UCSD-AML1 (cell line): ENCODE results near the gene FMN1.

Source experiments
- DNase-seq: peaks from one replicate; lab custom pipeline; 2025; ENCODE audit not compliant: unreplicated experiment; lab: John Stamatoyannopoulos, UW

The FMN1 gene

DNA sequence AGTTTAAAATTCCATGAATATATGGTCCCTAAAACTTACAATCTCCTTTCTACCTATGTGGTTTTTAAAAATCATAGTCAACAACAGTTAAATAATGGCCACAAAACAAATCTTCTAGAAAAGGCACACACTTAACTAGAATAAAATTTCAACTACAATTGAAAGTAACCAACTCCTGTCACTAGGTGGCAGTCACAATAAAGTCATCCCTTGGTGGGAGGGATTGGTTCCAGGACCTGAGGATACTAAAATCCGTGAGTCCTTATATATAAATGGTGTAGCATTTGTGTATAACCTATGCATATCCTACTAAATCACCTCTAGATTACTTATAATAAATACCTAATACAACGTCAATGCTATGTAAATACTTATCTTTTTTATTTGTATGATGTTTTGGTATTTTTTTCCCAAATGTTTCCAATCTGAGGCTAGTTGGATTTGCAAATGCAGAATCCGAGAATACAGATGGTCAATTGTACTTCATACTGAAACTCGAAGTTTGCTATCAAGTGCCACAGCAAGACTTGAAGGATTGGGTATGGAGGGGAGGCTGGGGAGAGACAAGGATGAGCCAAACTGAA is 172.6 kb downstream of the FMN1 start:
- DNase-seq, result no peak

GRCh38 chr15:33019354-33019981 is 175.0 kb downstream of the FMN1 start:
- no peak for DNase-seq

DNA sequence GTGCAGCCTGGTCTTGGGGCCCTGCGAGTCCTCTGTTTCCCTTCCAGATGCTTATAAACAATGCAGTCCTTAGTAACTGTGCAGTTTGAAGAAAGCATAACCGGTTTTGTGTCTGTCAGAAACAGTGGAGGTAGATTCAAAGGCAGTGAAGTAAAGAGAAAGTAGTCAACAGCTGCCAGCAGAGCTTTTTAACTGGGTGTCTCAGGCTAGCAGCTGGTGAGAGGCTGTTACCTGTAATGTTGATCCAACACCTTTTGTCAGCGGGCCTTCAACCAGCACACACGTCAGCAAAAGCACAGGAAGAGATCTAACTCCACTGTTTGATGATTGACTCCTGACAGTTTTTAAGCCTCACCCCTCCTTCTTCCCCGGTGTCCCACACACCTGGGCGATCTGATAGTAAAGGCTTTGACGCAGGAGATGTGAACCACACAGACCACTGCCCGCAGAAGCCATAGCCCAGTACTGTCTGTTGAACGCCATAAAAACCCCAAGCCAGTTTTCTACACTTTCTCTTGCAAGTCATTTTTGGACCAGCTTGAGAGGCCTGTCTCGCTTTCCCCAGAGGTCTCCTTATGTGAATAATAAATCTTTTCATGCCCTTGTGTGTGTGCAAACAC is 178.0 kb downstream of the FMN1 start:
- DNase-seq, result no peak

GRCh38 chr15:33014586-33014985 is 179.9 kb downstream of the FMN1 start:
- no peak for DNase-seq

GRCh38 chr15:33013827-33014445 is 180.6 kb downstream of the FMN1 start:
- DNase-seq, result peak; percentile 16

- DNase-seq, result no peak
These were observed 182.5 kb downstream of the FMN1 start for GRCh38 chr15:33011976-33012375.

DNA sequence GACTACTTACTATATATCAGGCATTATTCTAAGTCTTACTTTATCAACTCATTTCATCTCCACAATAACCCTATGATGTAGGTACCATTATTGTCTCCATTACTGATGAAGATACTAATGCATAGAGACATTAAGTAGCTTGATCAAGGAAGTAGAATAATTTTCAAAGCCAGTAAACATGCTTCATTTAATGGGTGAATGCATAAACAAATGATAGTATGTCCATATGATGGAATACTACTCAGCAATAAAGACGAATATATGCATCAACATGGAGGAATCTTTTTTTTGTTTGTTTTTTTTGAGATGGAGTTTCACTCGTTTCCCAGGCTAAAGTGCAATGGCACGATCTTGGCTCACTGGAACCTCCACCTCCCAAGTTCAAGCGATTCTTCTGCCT is 184.9 kb downstream of the FMN1 start:
- DNase-seq, result no peak

DNA sequence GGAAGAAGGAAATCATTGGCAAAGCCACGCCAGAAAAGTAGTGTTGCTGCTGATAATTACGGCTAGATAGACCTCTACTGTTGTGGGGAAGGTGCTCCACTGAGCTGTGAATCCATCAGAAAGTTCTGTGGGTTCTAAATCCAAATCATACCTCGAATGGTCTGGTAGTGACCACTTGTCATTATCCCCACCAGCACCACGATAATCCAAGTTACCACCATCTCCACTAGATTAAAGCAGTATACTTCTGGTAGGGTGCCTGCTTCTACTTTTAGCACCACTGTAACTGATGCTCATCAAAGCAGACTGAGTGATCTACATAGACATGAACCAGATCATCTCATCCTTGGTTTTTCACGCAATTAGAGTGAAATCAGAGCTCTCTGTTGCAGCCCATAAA is 185.5 kb downstream of the FMN1 start:
- no peak for DNase-seq

DNA sequence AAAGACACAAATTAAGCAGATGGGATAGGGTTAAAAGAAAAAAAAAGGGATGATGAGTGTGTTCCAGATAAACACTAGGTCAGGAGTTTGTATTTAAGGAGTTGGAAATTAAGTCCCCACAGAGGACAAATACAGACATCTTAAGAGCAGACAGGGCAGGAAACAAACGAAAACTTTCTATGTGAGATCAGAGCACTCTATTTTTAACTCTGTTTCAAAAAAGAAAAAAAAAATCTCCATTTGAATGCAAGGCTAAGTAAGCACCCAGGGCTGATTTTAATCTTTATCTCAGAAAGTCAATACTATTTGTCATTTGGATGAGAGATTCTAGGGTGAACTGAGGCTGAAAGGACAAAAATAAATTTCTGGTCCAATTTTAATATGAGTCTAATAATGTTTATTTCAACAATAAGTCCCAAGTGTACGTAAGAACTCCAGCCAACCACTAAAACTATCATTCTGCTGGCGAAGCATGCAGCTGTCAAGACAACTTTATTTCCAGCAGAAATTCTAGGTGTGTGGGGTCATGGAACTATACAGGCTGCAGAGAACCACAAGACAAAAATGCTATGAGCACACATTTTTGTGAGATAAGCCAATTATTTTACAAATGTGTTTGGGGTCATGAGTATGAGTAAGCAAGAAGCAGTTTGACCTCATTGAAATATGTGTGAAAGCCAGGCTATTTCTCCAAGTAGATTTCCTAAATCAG is 186.1 kb downstream of the FMN1 start:
- DNase-seq, result no peak

GRCh38 chr15:33007303-33007855 is 187.1 kb downstream of the FMN1 start:
- DNase-seq, result peak; percentile 8

- no peak for DNase-seq
These were observed 188.9 kb downstream of the FMN1 start for GRCh38 chr15:33005582-33005981.

GRCh38 chr15:33001926-33002325 is 192.6 kb downstream of the FMN1 start:
- no peak for DNase-seq

DNA sequence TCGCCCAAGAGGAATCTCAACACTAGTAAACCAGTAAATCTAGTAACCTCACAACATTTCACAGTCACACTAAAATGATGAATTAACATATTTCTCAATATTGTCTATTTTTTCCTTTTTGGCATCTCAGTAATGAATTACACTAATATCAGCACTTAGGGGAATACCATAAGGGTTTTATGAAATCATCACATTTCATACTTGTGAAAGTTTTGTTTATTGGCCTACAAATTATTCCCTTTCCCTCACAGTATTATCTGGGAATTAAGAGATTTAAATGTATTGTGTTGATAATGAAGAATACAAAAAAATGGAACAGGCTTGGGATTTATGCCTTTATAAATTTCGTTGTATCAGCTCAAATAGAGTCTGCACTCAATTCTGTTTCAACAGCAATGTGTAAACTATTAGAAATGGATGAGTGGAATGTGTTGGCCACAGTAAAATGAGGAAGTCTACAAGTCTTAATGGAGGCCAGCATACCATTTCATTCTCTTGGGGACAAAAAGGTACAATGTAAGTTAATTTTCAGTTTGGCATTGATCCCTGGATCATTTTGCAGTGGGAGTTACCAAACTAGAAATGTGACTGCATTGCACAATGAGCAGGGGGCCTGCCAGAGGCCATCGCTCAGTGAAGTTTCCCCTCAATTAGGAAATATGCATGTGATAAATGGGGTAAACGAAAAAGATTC is 195.4 kb downstream of the FMN1 start:
- DNase-seq, result no peak

DNA sequence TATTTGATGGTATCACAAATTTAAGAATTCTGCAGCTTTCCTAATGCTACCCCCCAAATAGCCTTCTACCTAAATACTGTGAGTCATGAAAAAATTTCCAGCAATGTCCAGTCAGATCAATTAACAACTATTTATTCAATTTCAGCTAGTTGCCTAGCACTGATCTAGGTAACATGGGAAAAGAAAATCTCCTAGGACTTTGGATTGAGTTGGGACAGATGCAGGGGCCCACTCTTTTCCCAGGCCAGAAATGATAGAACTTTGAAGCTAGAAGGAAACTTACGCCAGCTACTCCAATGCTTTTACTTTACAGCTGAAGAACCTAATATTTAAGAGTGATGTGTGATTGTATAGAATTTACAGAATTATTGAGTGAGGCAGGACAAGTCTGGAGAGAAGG is 196.3 kb downstream of the FMN1 start:
- DNase-seq, result no peak

- DNase-seq, result no peak
These were observed 199.6 kb downstream of the FMN1 start for GRCh38 chr15:32994810-32995424.

DNA sequence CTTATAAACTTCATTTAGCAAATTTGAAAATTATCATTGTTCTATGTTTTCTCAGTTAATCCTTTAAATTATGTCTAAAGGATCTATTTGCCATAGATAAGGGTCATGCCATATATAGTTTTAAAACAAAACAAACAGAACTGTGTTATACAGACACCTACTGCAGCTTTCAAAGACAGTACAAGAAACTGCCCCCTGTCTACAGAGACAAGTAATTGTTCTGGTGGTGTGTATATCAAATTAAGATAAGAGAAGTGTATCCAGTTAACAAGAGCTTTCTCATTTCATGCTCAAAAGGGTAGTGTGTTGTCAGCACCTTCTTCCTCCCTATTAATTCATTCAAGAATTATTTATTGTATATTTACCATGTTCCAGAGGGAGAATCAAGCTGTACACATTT is 201.2 kb downstream of the FMN1 start:
- no peak for DNase-seq

DNA sequence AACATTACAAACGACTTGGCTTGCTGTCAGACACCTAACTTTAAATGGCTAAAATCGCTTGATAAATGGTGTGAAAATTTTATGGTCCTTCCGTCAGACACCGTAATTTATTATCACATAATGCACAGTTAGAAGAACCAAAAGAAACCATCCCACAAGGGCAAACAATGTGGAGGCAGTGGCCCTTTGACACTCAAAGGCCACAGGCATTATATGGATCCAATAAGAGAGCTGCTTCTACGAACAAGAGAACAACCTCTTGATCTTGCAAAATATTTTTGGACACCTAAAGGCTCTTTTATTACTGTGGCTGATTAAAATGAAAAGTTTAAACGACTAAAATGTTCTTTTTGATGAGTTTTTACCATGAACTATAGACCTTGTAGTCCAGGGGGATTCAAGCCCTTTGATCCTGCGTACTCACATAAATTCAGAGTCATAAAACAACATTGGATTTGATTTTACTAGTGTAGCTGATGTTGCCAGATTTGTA is 202.8 kb downstream of the FMN1 start:
- no peak for DNase-seq

- no peak for DNase-seq
These were observed 204.4 kb downstream of the FMN1 start for GRCh38 chr15:32990071-32990470.

DNA sequence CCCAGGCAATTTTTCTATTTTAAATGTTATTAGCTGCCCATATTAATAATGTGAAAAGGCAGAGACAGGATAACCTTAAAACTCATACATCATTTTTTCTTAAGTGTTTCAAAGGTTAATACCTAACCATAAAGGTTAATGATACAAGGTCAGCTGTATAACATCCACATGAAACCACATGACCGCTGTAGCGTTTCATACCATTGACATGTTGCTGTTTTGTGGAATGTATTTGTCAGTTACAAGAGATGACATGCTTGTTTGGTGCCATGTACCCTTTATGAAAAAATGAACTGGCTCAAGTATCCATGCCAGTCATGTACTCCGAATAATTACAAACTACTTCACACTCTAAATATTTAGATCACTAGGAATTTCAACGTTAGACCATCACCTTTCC is 207.4 kb downstream of the FMN1 start:
- DNase-seq, result no peak

GRCh38 chr15:32986147-32986546 is 208.4 kb downstream of the FMN1 start:
- no peak for DNase-seq
